Measurements from ENCODE around the gene KRTAP5-4.
"Not testable (repeated sequence)": the region's sequence is repeated elsewhere in the genome, so short reads cannot be mapped to it uniquely, and the experiment has no call there.

KRTAP5-4 gene

GRCh38 chr11:1603629-1604028, 18.3 kb downstream of the KRTAP5-4 start:
- no peak for TF ChIP-seq CTCF (conservative IDR thresholded peaks at IDR 0.05; ENCODE audit: low read depth, low read length)
- DNase-seq (ENCODE audit: low read depth): no peak
- H3K4me3 ChIP-seq (ENCODE audit: low read length): no peak overlapping the region

GRCh38 chr11:1601663-1602062, 20.3 kb downstream of the KRTAP5-4 start:
- not testable (repeated sequence) for DNase-seq (ENCODE audit: low read depth); H3K4me3 ChIP-seq (ENCODE audit: low read length)

GRCh38 chr11:1600626-1601025, 21.3 kb downstream of the KRTAP5-4 start:
- no peak for DNase-seq (ENCODE audit: low read depth)
- no peak for TF ChIP-seq CTCF (conservative IDR thresholded peaks at IDR 0.05; ENCODE audit: low read depth, low read length)
- no peak overlapping the region for H3K4me3 ChIP-seq (ENCODE audit: low read length)

- H3K4me3 ChIP-seq (ENCODE audit: low read length): no peak overlapping the region
- no peak for DNase-seq (ENCODE audit: low read depth)
- TF ChIP-seq CTCF (conservative IDR thresholded peaks at IDR 0.05; ENCODE audit: low read depth, low read length): no peak
These were observed 23.1 kb downstream of the KRTAP5-4 start for GRCh38 chr11:1598816-1599215.

GRCh38 chr11:1598406-1598805, 23.5 kb downstream of the KRTAP5-4 start:
- not testable (repeated sequence) for DNase-seq (ENCODE audit: low read depth); H3K4me3 ChIP-seq (ENCODE audit: low read length)

- no peak within 1 kb of the TSS for H3K4me3 ChIP-seq (ENCODE audit: low read length)
- DNase-seq (ENCODE audit: low read depth): no peak
- no peak for TF ChIP-seq CTCF (conservative IDR thresholded peaks at IDR 0.05; ENCODE audit: low read depth, low read length)
These were observed 24.0 kb downstream of the KRTAP5-4 start, which contains the start of gene KRTAP5-2 for GRCh38 chr11:1597994-1598380. KRTAP5-2 (minus strand) TSS chr11:1598294; CDS start chr11:1598250, 44 bp downstream.

GRCh38 chr11:1597331-1597993, 24.5 kb downstream of the KRTAP5-4 start:
- DNase-seq (ENCODE audit: low read depth): no peak
- TF ChIP-seq CTCF (conservative IDR thresholded peaks at IDR 0.05; ENCODE audit: low read depth, low read length): no peak

GRCh38 chr11:1596576-1597121, 25.3 kb downstream of the KRTAP5-4 start:
- not testable (repeated sequence) for H3K4me3 ChIP-seq (ENCODE audit: low read length); DNase-seq (ENCODE audit: low read depth)

More at GRCh38 chr11:1597331-1597993, 24.5 kb downstream of the KRTAP5-4 start:
- H3K4me3 ChIP-seq (ENCODE audit: low read length): no peak overlapping the region

- not testable (repeated sequence) for H3K4me3 ChIP-seq (ENCODE audit: low read length); DNase-seq (ENCODE audit: low read depth)
These were observed 25.9 kb downstream of the KRTAP5-4 start for GRCh38 chr11:1595994-1596575.
